Lower lobe of right lung (tissue), 2 donors: ENCODE measurements around the gene ST3GAL5. TPM values are rescaled to one million over a fixed set of nuclear protein-coding genes. Genes with fewer than 3 reads are reported as not detected.
A peak's percentile ranks its signal among the peaks of the same experiment; 100 is the strongest.

ENCODE experiments used
- ATAC-seq, 2 donors: fragments of 200-7000 bp; cut with Tn5 transposase; one replicate each; pipeline ENCODE4 v1.9.1; 2020 to 2022; ENCODE audit warnings: mild to moderate bottlenecking in 2 of 2, moderate library complexity in 2 of 2
- DNase-seq: peaks from one replicate; pipeline ENCODE4 v3.0.0-alpha.2; 2020
- H3K27ac ChIP-seq: fragments of 200-600 bp; one replicate; pipeline ENCODE4 v1.8.0; 2022
- H3K27me3 ChIP-seq: fragments of 200-600 bp; one replicate; pipeline ENCODE4 v1.8.0; 2022; ENCODE audit warnings: low read depth
- H3K36me3 ChIP-seq: fragments of 200-600 bp; one replicate; pipeline ENCODE4 v1.8.0; 2022; ENCODE audit warnings: mild to moderate bottlenecking
- H3K4me1 ChIP-seq: fragments of 200-600 bp; one replicate; pipeline ENCODE4 v1.8.0; 2022
- H3K4me3 ChIP-seq: fragments of 200-600 bp; one replicate; pipeline ENCODE4 v1.8.0; 2022; ENCODE audit warnings: mild to moderate bottlenecking
- H3K9me3 ChIP-seq: fragments of 200-600 bp; one replicate; pipeline ENCODE4 v1.8.0; 2022
- intact Hi-C: fragments of 100-400 bp; cut with DNase I; formaldehyde crosslinking; loops from one replicate; pipeline ENCODE4 v1.11.0; 2022
- total RNA-seq: library from RNA; stranded (reverse); fragmentation: NEBNext Ultra II Directional; extraction: Animal tissue kit (Norgen Biotek cat#: 25700); gene quantifications from one replicate; pipeline ENCODE4 v1.2.1, GENCODE V29; 2021
- TF ChIP-seq, protein P1 (sequence below): fragments of 200-600 bp; IDR thresholded peaks from one replicate; pipeline ENCODE4 v1.8.0; 2022; ENCODE audit warnings: antibody characterized with exemption, mild to moderate bottlenecking
- donor health status: DM: no; HTN: yes; CAD: no; lungs with severe emphysema.

The ST3GAL5 gene
- total RNA-seq, 1 donor from 2014 or later: 72.4 TPM

GRCh38 chr2:85853499-85854165, 35.2 kb downstream of the ST3GAL5 start:
- H3K4me3 ChIP-seq: peak overlapping the region; percentile 20
- H3K4me1 ChIP-seq: peaks cover 13% of the 10 kb centered on the region
- H3K27me3 ChIP-seq: no peaks in the 10 kb centered on the region
- DNase-seq (no peak), ATAC-seq (peak; percentile 12 to 54)
- peak overlapping the region; percentile 82 for H3K27ac ChIP-seq
- TF ChIP-seq, protein P1, sequence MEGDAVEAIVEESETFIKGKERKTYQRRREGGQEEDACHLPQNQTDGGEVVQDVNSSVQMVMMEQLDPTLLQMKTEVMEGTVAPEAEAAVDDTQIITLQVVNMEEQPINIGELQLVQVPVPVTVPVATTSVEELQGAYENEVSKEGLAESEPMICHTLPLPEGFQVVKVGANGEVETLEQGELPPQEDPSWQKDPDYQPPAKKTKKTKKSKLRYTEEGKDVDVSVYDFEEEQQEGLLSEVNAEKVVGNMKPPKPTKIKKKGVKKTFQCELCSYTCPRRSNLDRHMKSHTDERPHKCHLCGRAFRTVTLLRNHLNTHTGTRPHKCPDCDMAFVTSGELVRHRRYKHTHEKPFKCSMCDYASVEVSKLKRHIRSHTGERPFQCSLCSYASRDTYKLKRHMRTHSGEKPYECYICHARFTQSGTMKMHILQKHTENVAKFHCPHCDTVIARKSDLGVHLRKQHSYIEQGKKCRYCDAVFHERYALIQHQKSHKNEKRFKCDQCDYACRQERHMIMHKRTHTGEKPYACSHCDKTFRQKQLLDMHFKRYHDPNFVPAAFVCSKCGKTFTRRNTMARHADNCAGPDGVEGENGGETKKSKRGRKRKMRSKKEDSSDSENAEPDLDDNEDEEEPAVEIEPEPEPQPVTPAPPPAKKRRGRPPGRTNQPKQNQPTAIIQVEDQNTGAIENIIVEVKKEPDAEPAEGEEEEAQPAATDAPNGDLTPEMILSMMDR: no peak
- intact Hi-C loops: no loop called here
- H3K36me3 ChIP-seq: peaks cover 65% of the 10 kb centered on the region
- H3K9me3 ChIP-seq: no peaks in the 10 kb centered on the region

DNA sequence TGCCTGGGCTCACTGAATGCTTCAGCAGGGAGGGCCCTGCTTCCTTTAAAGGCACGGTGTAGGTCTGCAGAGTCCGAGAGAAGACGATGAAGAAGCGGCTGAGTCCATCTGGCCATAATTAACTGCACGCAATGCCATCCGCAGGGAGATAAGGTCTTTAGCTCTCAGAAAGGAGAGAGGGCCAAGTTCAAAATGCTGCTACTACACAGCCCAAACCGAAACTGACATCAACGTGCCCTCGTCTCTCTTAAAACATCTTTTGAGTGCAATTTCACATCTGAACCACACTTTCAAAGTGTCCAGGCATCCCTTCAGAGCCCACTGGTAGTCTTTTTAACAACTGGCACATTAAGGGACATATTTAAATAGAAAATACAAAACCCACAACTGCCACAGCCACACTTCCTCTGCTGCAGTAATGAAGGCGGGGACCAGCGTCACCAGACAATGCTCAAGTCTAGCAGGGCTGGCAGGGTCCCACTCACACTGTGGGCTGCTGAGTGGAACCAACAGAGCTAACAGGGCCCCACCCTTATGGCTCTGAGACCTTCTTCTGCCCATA, 35.8 kb downstream of the ST3GAL5 start:
- Histone ChIP-seq H3K27me3 (no peaks in the 10 kb centered on the region), H3K9me3 (no peaks in the 10 kb centered on the region), H3K4me3 (peak overlapping the region; percentile 20), H3K36me3 (peaks cover 61% of the 10 kb centered on the region), H3K4me1 (peaks cover 13% of the 10 kb centered on the region), H3K27ac (peak overlapping the region; percentile 82)
- intact Hi-C loops: no loop called here
- TF ChIP-seq, protein P1: no peak
- DNase-seq: peak; percentile 62
- ATAC-seq: peak; percentile 81 to 82

- DNase-seq (no peak), ATAC-seq (no peak)
- Histone ChIP-seq H3K27me3 (no peaks in the 10 kb centered on the region), H3K9me3 (no peaks in the 10 kb centered on the region), H3K36me3 (peaks cover 62% of the 10 kb centered on the region), H3K4me3 (peak overlapping the region; percentile 20), H3K4me1 (peaks cover 13% of the 10 kb centered on the region), H3K27ac (peak overlapping the region; percentile 82)
- intact Hi-C loops: no loop called here
- TF ChIP-seq, protein P1: no peak
Measured at GRCh38 chr2:85852152-85852840, 36.5 kb downstream of the ST3GAL5 start.

- H3K9me3 ChIP-seq: no peaks in the 10 kb centered on the region
- intact Hi-C loops: no loop called here
- peak overlapping the region; percentile 38 for H3K27ac ChIP-seq
- H3K4me3 ChIP-seq: no peak overlapping the region
- ATAC-seq (no peak), DNase-seq (no peak)
- TF ChIP-seq, protein P1: no peak
- peaks cover 13% of the 10 kb centered on the region for H3K4me1 ChIP-seq
- H3K36me3 ChIP-seq: peaks cover 70% of the 10 kb centered on the region
- H3K27me3 ChIP-seq: no peaks in the 10 kb centered on the region
Measured at GRCh38 chr2:85851253-85852151, 37.3 kb downstream of the ST3GAL5 start.

DNA sequence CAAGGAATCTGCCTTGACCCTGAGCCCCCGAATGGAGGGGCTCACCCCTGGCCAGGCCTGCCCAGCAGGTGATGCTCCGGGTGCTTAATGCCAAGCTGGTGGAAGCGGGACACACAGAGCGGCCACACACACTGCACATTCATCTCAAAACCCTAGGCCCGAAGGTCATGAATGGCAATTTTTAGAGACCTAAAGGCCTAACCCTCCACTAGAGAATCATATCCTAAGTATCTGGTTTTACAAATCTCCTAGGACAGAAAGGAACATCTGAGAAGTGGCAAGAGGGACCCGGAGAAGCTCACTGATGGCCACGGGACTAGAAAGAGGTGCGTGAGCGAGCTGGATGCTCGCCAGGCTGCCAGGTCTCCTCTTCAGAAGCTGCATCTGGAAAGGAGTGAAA, 38.3 kb downstream of the ST3GAL5 start:
- Histone ChIP-seq H3K27me3 (no peaks in the 10 kb centered on the region), H3K9me3 (no peaks in the 10 kb centered on the region), H3K27ac (no peak overlapping the region), H3K4me3 (no peak overlapping the region), H3K36me3 (peaks cover 80% of the 10 kb centered on the region), H3K4me1 (peaks cover 13% of the 10 kb centered on the region)
- intact Hi-C loops: no loop called here
- DNase-seq: no peak
- no peak for ATAC-seq
- TF ChIP-seq, protein P1: no peak
